Measurements from ENCODE around the gene GNA12. TPM values are rescaled to one million over a fixed set of nuclear protein-coding genes. Genes with fewer than 3 reads are reported as not detected.

GNA12 gene
- total RNA-seq, 1 experiment from 2014 or later, result 17.8 TPM

DNA sequence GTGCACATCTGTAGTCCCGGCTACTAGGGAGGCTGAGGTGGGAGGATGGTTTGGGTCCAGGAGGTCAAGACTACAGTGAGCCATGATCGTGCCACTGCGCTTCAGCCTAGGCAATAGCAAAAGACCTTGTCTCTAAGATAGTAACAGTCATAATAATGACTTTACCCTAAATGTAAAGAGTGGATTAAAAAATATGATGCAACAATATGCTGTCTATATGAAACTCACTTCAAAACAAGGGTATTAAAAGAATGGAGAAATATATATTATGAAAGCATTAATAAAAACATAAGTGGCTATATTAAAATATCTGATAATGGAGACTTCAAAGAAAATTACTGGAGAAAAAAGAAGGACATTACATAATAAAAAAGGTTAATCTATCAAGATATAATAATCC lies 5.7 kb downstream of the GNA12 start:
- DNase-seq (ENCODE audit: low read depth), result no peak

DNA sequence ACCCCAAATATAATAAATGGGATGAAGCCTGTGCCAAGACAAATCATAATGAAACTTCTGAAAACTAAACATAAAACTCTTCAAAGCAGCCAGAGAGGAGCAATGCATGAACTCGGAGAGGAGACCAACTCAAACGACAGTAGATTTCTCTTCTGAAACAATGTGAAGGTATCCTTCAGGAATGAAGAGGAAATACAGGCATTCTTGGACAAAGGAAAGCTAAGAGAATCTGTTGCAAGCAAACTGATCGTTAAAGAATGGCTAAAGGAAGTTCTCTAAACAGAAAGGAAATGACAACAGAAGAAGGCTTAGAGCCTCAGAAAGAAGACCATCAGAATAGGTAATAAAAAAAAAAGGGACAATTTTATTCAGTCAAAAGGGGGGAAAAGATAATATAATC lies 6.6 kb downstream of the GNA12 start:
- DNase-seq (ENCODE audit: low read depth), result no peak

GRCh38 chr7:2834748-2835441 lies 9.2 kb downstream of the GNA12 start:
- no peak for DNase-seq (ENCODE audit: low read depth)

DNA sequence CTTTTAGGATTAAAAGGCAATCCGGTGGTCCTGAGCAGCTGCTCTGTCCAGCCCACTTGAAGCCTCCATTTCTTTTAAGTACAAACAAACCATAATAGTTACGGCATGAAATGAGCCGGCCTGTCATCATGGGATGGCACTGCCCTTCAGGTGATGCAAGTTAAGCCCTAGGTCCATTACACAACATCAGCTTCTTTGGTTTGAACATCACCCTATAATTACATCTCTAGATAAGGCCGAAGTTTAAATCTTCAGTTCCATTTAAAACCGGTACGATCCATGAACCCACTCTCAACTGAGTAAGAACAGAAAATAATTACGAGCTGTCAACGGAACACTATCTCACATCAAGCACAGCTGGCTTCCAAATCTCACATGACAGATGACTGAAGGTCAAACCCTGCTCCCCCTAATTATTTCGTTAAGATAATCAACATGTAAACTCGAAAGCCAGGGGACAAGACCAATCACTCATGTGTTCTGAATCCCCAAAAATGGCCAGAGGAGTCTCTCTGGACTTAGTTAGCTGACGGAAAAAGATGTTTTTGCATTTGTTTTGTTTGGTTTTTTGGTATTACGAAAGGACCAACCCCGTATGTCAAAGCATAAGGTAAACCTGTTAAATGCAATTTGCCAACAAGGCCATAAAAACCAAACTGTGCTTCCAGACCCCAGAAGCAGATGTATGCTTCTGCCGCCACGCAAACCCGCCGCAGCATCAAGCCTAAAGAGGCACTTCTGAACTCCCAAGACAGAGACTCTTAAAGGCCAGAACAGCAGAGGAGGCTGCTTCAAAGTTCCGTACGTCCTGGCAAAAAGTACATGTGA lies 10.8 kb downstream of the GNA12 start:
- DNase-seq (ENCODE audit: low read depth), result no peak

- DNase-seq (ENCODE audit: low read depth), result no peak
Observed at GRCh38 chr7:2832461-2832860, 11.6 kb downstream of the GNA12 start.

GRCh38 chr7:2830609-2831376 lies 13.3 kb downstream of the GNA12 start:
- DNase-seq (ENCODE audit: low read depth), result no peak

GRCh38 chr7:2829040-2829439 lies 15.1 kb downstream of the GNA12 start:
- no peak for DNase-seq (ENCODE audit: low read depth)

DNA sequence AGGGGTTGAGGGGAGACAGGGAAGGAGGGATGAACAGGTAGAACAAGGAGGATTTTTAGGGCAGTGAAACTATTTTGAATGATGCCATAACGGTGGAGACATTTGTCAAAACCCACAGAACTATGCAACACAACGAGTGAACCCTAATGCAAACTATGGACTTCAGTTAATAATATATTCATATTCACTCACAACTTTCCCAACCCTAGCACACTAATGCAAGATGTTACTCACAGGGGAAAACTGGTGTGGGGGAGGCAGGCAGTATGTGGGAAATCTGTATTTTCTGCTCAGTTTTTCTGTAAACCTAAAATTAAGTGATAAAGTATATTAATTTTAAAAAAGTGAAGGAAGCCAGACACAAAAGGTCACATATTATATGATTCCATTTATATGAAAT lies 17.3 kb downstream of the GNA12 start:
- no peak for DNase-seq (ENCODE audit: low read depth)

DNA sequence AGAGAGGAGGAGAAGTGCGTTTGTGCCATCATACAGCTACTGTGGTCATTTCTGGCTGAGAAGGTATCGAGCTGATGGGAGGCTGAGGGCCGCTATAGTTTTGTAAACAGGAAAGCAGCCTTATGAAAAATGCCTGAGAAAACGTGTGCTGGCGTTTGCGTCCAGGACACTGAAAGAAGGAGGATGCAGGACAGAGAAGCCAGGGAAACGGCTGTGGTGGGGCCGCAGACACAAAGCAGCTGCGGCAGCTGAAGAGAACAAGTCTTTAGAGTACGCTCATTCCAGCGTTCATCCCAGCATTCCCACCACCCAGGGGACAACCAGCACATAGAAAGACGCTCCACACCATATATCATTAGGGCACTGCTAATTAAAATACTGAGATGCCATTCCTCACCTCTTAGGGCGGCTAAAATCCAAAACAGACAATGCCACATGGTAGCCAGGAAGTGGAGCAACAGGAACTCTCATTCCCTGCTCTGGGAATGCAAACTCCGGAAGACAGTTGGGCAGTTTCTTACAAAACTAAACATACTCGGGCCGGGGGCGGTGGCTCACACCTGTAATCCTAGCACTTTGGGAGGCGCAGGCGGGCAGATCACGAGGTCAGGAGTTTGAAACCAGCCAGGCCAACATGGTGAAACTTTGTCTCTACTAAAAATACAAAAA lies 18.4 kb downstream of the GNA12 start:
- DNase-seq (ENCODE audit: low read depth), result no peak

DNA sequence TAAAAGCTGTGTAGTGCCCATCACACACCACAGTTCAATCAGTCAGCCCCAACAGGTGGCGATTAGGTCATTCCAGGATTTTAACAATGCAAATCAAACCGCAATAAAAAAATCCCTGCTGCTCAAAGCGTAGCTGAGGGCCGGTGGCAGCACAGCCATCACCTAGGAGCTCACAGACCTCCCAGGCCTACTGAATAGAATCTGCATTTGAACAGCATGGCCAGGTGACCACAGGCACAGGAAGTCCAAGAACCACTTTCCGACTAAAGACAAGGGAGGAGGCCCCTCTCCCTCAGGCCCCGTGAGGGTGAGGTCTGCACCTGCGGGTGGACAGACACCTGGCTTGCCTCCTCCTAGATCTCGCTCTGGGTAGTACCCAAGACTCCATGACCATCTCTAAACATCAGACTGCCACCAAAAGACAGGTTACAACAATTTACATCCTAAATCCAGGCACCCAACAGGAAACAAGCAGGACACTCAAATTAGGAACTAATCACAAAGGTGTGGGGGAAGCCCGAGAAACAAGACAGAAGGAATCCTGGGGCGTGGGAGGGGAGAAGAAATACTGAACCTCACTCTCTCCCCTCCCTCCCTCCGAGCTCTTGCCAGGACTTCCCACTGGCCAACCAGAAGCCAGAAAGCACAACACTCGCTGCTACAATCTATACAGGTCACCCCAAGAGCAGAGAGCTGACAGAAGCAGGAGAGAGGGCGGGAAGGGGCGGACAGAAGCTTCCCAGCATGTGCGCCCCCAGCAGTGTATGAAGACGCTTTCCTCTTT lies 19.2 kb downstream of the GNA12 start:
- no peak for DNase-seq (ENCODE audit: low read depth)

- DNase-seq (ENCODE audit: low read depth), result no peak
Observed at GRCh38 chr7:2824026-2824677, 20.0 kb downstream of the GNA12 start.

DNA sequence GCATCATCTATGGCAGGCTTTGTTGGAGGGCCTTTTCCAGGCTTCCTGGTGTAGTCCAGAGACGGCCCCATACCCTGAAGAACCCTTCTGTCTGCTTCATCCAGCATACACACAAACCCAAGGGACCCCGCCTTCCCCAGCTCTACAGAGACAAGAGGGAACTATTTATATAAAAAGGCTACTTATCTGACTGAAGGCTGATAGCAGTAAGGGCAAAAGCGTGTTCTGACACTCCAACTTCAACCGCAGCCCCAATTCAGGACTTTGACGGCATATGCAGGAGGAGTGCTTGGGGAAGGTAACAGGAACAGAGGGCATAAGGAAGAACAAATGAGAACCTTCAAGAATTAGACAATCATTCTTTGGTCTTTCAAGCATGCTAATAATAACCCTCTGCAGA lies 21.0 kb downstream of the GNA12 start:
- no peak for DNase-seq (ENCODE audit: low read depth)

GRCh38 chr7:2821842-2822507 lies 22.1 kb downstream of the GNA12 start:
- peak; percentile 87 for DNase-seq (ENCODE audit: low read depth)

GRCh38 chr7:2821161-2821841 lies 22.8 kb downstream of the GNA12 start:
- peak; percentile 95 for DNase-seq (ENCODE audit: low read depth)

- DNase-seq (ENCODE audit: low read depth), result peak; percentile 99
Observed at GRCh38 chr7:2820508-2820934, 23.6 kb downstream of the GNA12 start.

GRCh38 chr7:2819954-2820397 lies 24.1 kb downstream of the GNA12 start:
- DNase-seq (ENCODE audit: low read depth), result no peak

DNA sequence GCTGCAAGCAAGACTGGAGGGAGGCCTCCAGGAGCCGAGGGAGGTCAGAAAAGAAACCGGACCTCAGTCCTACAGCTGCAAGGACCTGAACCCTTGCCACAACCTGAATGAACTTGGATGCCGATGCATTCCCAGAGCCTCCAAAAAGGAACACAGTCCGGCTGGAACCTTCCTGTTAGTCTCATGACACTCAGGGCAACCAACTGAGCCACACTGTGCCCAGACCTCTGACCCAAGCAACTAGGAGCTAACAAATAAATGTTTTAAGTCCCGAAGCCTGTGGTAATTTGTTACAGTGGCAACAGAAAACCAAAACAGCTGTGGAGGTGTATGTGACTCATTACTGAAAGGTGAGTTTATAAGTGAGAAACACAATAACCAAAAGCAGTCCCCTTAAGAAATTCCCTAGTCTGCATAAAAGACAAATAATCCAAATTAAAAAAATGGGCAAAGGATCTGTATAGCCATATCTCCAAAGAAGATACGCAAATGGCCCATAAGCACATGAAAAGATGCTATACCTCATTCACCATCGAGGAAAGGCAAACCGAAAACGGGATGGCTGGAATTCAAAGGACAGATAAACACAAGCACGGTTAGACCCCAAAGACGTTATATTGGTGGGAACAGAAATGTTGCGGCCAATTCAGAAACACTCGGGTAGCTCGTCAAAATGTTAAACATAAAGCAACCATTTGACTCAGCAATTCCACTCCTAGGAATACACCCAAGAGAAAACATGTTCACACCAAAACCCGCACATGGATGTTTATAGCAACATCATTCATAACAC lies 24.8 kb downstream of the GNA12 start:
- peak; percentile 39 for DNase-seq (ENCODE audit: low read depth)

GRCh38 chr7:2818653-2819052 lies 25.5 kb downstream of the GNA12 start:
- no peak for DNase-seq (ENCODE audit: low read depth)

DNA sequence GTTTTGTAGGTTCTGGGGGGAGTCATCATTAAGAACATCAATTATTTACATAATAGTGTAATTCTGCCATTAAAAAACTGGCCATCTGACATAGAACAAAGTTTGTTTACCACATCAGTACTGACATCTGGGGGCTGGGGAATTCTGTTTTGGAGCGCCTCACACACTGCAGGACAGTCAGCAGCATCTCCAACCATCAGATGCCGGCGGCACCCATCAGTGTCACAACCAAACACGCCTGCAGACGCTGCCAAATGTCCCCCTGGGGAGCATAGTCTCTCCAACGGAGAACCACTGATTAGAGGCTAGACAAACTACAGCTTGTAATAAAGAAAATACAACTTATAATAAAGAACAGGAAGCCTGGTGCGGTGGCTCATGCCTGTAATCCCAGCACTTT lies 26.0 kb downstream of the GNA12 start:
- DNase-seq (ENCODE audit: low read depth), result no peak

All from RPMI7951 (cell line).